Right lung (tissue), 5 donors: ENCODE measurements around the gene FARP2. TPM values are rescaled to one million over a fixed set of nuclear protein-coding genes. Genes with fewer than 3 reads are reported as not detected.

Source experiments
- DNase-seq, 2 donors: peaks; one replicate each; pipeline ENCODE4 v3.0.0-alpha.2; 2013
- polyA plus RNA-seq, 5 donors: library from polyadenylated mRNA; unstranded; fragments of 120-200 nt; gene quantifications; one replicate each; pipeline versions ENCODE4 v1.2.1 to v1.2.3, GENCODE V29; 2013; ENCODE audit warnings: inconsistent platforms in 1 of 5, low replicate concordance in 1 of 5; ENCODE audit not compliant: insufficient read length in 5 of 5, insufficient read depth in 1 of 5

FARP2 gene
- polyA plus RNA-seq, 5 donors: 44.5 to 54.5 (median 50.0) TPM

DNA sequence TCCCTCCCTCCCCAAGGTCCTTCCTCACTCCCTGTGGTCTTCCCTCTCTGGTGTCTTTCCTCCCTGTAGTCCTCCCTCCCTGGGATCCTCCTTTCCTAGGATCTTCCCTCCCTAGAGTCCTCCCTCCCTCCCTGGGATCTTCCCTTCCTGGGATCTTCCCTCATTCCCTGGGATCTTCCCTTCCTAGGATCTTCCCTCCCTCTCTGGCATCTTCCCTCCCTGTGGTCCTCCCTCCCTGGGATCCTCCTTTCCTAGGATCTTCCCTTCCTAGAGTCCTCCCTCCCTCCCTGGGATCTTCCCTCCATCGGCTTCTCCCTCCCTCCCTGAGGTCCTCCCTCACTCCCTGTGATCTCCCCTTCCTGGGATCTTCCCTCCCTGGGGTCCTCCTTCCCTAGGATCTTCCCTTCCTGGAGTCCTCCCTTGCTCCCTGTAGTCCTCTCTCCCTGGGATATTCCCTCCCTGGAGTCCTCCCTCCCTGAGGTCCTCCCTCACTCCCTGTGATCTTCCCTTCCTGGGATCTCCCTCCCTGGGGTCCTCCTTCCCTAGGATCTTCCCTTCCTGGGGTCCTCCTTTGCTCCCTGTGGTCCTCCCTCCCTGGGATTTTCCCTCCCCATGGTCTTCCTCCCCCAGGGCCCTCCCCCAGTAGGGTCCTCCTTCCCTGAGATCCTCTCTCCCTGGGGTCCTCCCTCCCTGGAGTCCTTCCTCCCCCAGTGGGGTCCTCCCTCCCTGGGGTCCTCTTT, 129.3 kb downstream of the FARP2 start:
- DNase-seq: no peak

DNA sequence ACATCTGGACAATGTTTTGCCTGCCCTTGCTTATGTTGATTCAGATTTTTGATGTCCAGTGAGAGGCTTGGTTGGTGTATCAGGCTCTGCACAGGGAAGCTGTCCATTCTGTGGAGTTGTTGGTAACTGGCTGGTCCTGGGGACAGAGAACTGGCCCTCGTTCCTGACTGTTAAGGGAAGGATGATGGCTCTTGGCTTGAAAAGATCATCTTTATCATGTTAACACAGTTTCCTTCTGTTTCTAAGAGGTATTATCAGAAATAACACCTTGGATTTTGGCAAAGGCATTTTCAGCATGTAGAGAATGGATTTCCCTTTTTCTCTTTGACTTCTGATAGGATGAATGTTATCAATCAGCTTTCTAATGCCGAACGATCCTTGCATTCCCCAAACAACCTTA, 133.0 kb downstream of the FARP2 start:
- DNase-seq: no peak

DNA sequence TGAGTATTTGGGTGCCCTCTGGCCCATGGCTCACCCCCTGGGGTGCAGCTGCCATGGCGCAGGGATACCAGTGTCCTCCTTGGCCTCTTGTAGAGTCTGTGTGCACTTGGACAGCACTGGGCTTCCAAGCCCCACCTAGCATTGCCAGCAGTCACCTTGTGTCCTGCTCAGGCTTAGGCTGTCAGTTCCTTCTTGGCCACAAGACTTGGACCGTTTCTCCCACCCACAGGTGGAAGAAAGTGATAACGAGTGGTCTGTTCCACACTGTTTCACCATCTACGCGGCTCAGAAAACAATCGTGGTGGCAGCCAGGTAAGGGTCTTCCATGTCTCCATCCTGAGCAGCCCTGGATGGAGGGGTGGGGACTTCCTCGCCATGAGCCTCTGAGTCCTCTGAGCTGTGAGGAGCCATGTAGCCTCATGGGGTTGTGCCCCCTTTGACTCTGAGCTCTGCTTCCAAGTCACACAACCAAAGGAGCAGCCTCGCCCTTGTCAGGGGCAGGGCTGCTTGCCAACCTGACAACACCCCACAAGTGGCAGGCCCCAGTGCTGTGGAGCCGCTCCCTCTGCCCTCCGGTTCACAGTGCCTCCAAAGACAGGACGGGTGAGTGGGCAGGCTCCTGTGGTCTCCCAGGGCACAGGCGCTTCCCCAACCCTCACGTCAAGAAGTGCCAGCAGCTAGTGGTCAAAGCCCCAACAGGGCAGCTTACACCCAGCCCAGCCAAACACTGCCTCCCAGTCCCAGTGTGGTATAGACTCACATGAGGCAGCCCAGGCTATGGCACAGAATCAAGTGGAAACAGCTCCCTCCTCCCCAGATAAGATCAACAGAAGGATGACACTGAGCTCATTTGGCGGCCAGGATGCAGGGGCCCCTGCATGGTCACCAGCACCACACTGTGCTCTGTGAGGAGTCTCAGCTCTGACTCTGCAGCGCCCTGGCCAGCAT, 133.9 kb downstream of the FARP2 start:
- DNase-seq: no peak

DNA sequence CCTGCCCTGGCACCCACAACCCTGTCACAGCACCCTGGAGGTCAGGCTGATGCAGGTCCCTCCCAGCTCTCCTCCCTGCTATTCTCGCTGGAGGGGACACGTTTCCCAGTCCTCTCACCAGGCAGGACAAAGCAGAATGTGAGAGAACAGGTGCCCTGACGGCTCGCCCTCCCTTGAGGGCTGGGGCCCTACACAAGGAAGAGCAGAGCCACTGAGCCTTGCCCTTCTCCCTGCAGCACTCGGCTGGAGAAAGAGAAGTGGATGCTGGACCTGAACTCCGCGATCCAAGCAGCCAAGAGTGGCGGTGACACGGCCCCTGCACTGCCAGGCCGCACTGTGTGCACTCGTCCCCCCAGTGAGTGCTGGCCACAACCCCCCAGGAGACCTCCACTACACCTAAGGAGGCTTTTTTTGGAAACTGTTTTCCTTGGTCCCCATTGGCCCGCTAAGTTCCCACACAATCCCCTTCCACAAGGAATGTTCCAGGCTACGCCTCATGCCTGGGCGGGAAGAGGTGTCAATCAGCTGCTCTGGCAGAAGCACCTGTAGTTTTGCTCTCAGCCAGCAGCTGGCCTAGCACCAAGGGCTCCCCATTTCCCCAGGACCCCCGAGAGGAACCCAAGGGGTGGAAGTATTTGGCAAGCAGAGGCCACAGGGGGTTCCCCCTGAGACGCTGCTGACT, 134.9 kb downstream of the FARP2 start:
- DNase-seq: no peak

DNA sequence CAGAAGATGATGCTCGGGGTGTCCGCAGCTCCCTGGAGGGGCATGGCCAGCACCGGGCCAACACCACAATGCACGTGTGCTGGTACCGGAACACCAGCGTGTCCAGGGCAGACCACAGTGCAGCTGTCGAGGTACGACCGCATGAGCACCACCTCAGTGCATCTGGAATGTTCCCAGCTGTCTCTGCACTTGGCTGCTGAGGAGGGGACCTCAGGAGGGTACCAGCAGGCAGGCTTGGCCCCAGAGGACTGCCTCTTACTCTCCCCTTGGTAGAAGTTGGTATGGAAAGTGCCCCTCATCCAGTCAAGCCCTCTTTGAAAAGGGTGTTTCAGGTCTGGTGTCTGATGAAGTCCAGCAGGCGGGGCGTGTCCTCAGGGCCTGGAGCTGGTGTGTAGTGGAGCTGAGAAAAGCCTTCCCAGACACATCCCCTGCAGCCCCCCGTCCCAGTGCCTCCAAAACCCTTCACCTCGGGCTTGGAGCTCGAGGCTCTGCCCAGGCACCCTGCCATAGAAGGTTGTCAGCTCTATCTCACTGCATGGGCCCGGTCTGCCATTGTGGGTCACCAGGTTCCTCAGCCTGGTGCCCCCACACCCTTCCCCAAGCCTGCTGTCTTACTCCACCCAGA, 135.6 kb downstream of the FARP2 start:
- DNase-seq: no peak

DNA sequence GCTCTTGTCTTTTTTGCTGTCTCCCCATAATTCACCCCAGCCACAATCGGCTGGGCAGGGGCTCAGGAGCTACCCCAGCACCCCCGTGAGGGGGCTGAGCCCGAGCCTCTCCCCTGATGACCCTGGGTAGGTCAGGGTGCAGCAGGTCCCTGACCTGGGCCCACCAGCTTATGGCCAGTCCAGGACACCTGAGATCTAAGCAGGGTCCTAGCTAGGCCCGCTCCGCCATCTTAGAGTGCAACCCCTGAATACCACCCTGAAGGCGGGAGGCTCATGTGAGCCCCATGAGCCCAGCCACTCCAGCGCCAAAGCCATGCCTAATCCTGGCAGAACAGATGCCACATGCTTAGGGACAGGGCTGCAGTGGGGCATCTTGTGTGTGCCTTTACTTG, 136.1 kb downstream of the FARP2 start:
- no peak for DNase-seq

DNA sequence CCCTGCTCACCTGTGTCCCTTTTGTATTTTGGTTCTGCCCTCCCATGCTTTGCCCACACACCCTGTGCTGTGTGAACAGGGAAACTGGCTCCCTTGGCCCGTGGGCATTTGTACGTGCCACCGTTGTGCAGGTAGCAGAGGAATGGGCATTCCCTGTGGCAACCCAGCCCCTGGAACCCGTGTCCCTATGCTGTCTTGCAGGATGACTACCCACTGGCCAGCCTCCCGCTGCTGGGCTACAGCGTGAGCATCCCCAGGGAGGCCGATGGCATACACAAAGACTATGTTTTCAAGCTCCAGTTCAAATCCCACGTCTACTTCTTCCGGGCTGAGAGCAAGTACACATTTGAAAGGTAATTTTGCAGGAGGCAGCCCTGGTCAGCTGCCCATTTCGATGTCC, 137.0 kb downstream of the FARP2 start:
- no peak for DNase-seq

DNA sequence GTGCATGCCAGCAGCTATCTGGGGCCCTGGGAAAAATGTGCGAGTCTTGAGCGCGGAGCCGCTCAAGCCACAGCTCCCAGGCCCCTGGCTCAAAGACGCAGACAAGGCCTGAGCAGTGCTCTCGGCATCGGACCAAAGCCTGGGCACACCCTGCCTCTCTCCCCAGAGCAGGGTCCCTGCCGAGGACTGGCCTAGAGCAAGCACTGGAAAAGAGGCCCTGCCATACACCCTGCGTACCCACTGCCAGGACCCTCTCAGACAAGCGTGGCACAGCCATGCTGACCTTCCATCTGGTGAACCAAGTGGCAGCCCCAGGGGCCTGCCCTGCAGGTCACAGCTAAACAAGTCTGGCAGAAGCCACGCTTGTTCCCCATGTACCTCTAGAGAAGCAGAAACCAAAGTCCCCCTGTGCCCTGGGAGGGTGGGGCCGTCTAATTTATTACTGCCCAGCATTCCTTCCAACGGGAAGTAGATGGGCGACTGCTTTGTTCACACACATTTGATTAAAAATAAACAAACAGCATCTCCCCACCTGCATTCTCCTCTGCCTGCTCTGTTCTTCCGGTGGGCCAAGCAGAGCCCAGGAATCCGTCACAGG, 138.3 kb downstream of the FARP2 start:
- no peak for DNase-seq

DNA sequence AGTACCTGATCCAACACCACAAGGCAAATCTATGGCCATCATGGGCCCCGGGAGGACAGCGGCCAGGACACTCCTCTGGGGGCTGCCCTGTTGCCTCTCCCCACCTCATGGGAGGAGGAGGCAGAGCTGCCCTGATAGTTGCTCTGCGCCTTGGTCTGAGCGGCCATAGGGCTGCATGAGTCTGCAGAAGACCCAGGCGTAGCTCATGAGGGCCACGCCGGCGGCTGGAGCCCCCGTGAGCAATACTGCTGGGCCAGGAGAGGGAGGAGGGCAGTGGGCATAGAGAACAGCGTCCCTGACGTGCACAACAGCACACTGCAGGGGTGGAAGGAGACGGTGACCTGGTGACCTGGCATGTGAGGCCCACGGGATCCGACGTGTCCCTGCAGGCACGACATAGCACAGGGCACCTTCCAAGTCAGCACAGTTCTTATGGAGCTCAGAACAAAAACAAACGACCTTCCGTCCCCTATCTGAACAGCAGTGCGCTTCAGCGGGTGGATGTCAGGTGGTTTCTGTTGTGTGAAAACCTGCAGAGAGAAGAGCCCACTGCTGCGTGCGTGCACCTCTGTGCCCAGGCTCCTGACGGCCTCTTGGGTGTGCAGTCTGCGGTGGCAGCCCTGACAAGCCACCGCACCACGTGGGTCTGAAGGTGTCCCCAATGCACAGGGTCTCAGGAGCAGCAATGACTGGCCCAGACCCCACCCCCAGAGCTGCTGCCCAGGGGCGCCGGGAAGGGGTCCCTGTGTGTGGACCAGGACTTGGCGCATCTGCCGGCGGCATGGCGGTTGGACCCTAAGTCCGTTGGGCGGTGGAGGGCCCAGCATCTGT, 139.3 kb downstream of the FARP2 start:
- no peak for DNase-seq

DNA sequence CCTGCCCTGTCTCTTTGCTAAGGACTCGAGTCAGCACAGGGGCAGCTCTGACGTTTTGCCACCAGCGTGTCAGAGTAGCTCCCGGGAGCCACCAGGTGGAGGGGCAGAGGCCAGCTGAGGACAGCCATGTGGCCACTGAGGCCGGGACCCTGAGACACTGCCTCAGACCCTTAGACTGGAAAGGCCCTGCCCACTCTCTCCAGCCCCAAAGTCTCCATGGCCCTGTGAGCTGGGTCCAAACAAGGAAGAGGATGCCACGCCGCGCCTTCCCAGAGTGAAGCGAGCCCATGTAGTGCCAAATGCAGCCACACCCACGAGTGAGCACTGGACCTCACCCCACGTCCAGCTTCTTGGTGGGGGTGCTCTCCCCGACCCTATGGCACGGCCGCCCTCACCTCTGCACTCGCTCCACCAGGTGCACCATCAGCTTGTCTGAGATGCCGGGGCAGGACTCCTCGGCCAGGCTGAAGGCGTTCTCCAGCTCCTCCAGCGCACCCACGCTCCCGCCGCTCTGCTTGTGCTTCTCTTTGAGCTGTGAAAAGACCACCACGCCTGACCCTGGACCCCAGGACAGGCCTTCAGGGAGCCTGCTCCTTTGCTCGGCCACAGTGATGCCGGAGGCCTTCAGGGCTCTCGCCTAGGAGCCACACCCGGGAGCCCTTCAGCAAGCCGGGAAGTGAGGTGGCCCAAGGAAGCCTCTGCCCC, 140.1 kb downstream of the FARP2 start:
- DNase-seq: no peak

DNA sequence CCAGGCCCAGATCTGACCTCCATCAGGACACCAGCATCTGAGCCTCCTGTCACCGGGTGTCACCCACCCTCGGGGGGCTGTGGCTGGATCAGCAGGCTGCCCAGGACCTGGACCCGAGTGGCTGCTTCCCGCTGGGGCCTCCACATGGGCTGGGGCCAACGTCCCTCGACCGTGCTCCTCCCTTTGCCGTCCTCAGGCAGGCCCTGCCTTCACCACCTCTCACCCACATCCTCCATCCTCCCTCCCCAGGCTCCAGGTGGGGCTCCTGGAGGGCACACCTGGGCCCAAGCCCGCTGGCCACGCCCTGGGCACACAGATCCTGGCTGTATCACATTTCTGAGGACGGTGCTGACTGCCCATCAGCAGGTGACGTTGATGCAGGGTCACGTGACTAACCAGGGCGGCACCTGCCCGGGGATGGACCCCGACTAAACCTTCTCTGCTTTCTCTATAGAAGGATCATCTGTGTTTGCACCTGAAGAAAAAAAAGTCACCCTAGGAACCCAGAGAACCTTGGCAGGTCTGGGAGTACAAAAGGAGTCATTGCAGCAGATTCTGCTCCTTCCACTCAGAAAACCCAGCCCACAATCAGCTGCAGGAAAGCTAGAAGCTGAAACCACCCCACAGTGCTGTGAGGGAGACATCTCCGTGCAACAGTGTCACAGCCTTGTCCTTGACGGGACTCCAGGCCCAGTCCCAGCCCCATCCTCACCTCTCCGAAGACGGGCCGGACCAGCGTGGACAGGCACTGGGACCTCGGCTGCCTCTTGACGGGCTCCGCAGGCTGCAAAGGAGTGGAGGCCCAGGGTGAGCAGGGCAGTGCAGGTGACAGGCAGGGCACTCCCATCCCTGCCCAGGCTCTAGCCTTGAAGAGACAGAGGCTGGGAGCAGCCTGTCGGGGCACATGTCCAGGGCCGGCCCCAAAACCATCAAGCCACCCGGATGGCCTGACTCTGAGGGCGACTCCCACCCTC, 141.1 kb downstream of the FARP2 start:
- DNase-seq: no peak

DNA sequence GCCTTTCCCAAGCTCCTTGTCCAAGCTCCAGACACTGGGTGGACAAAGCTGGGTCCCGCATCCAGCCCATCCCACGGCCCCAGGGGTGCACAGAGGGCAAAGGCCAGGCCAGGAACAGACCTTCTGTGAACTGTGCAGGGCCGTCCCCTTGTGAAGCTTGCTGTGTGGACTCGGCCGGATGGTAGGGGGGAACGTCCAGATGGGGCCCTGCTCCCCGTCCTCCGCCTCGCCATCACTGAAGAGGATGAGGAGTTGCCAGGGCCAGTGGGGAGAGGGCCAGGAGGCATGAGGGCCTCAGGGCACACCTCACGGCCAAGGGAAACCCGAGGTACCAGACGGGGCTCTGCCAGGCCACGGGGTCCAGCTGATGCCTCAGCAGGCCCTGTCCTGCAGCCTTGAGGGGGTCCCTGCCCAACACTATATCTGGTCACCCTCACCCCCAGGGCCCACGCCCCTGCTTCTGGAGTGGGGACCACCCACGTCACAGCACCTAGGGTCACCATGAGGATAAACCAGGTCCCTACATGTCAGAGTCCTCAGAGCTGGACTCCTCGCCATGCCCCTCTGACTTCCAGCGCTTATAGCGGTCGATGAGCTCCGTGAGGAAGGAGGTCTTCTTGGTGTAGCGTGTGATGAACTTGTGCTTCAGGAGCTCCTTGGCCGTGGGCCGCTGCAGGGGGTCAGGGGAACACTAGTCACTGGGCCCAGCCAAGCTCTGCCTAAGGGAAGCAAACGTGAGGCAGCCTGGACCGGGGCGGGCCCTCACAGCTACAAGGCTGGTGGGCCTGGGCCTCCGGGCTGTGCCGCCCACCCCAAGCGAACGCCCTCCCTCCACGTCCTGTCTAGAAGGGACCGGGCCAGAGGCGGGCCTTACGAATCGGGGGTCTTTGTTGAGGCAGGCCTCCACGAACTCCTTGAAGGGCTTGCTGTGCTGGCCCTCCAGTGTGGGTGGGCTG, 142.3 kb downstream of the FARP2 start:
- no peak for DNase-seq

DNA sequence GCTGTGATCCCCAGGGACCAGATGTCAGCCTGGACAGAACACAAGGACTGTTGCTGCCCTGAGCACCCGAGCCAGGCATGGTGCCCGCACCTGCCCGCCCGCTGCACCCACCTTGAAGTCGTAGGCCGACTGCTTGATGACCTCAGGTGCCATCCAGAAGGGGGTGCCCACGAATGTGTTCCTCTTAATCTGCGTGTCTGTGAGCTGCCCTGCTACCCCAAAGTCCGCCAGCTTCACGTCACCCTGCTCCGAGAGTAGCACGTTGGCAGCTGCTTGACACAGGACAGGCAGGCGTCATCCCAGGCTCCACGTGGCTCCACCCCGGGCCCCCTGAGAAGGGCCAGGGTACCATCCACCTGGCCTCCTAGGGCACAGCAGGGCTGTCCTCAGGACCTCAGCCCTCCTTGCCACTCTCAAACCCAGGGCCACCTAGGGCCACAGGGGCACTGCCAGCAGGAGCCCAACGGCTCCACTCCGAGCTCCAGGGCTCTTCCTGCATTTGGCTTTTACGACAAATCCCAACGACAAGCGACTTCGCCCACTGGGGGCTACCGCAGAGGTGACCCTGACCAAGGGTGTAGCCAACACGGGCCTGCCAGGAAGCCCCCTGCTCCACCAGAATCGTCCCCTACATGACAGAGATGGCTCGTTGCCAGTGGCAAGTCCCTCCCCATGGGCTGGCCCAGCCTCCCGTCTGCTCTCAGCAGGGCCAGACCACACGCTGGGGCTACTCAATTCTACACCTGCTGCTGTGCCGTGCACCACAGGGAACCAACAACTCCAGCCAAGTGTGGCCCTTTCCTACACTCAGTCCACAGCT, 143.3 kb downstream of the FARP2 start:
- no peak for DNase-seq

DNA sequence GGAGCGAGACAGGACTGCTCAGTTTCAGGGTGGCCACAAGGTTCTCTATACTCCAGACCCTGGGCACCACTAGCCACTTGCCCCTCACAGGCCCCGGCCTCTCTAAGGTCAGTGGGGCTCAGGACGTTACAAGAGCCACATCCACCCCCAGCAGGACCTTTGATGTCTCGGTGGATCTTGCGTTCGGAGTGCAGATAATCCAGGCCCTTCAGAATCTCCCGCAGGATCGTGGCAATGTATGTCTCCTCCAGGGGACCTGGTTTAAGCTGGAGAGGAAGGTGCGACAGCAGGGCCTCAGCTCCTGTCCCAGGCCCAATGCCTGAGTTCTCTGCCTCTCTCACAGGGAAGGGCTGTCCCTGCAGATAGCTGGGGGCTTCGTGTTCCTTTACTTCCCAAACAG, 143.9 kb downstream of the FARP2 start:
- no peak for DNase-seq

DNA sequence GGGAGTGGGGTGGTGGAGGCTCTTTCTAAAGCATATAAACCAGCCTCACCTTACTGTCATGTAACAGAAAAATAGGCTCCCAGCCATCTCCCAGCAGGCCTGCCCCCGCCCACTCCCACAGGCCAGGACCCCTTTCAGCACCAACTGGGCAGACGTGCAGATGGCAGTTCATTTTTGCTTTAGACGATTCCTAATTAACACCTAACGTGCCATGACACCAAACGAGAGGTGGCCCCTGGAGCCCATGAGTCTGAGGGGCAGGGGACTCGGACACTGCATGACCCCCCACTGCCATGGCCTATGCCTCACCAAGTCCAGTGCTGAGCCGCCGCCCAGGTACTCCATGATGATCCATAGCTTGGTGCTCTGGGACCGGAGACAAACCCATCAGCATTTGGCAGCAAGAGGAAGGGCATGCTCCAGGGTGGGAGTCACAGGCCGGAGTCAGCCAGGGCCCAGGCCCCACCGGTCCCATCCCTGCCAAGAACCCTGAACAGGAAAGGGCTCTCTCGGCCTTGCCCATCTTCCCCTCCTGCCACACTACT, 144.4 kb downstream of the FARP2 start:
- no peak for DNase-seq

DNA sequence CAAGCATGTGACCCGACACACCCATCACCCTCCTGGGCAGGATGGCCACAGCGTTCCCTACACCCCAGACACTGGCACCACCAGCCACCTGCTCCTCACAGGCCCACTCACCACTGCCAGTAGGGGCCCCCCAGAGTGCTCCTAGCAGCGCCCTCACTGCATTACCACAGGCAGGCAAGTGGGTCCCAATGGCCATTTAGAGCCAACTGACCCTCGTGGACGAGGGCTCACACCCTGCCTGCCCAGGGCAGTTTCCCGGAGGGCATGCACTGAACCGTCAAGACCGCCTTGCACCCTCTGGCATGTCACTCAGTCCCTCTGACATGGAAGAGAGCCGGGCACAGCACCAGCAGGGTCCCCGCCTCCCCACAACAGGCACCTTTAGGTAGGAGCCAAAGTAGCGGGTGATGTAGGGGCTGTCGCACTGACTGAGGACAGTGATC, 145.0 kb downstream of the FARP2 start:
- DNase-seq: no peak
